SK-N-SH (cell line): ENCODE results near the gene POLE3. TPM values are rescaled to one million over a fixed set of nuclear protein-coding genes. Genes with fewer than 3 reads are reported as not detected.

Experiments
- CTCF ChIA-PET: fragments of 300-600, 350-600 bp; formaldehyde crosslinking; extraction: SDS; loops from one replicate; lab custom pipeline; 2021; lab: Yijun Ruan, JAX
- POLR2A ChIA-PET: fragments of 350-600 bp; sonication (Branson Sonifier 250); formaldehyde crosslinking; extraction: SDS; loops from one replicate; lab custom pipeline; 2020; ENCODE audit warnings: antibody characterized with exemption, inconsistent platforms; lab: Yijun Ruan, JAX
- DNase-seq: peaks from one replicate; pipeline ENCODE4 v3.0.0; 2012
- H2AFZ ChIP-seq: fragments of 200-600 bp; sonication (generic); 2 replicates; pipeline ENCODE4 v1.8.1; 2016; ENCODE audit warnings: antibody characterized with exemption, mild to moderate bottlenecking, low read depth
- H3F3A ChIP-seq: fragments of 200-600 bp; sonication (generic); replicated peaks from 2 replicates; pipeline ENCODE3; 2016; ENCODE audit warnings: antibody characterized with exemption, mild to moderate bottlenecking; ENCODE audit not compliant: insufficient read depth
- H3K27ac ChIP-seq, 2 experiments: fragments of 200-500 bp in 1 of 2; fragments of 200-600 bp in 1 of 2; sonication (Bioruptor generic) in 1 of 2; sonication (generic), shearing (Covaris generic) in 1 of 2; 2 replicates each; pipeline versions ENCODE4 v1.5.1 to v1.6.1; 2014 to 2016; ENCODE audit warnings: low read depth in 2 of 2, inconsistent platforms in 1 of 2, low read length in 1 of 2, mild to moderate bottlenecking in 1 of 2, mixed read lengths in 1 of 2
- H3K27me3 ChIP-seq: fragments of 200-600 bp; sonication (generic), shearing (Covaris generic); 2 replicates; pipeline ENCODE4 v1.6.1; 2016; ENCODE audit warnings: mixed run types; ENCODE audit not compliant: insufficient read depth
- H3K36me3 ChIP-seq, 2 experiments: fragments of 200-500 bp in 1 of 2; fragments of 200-600 bp in 1 of 2; sonication (Bioruptor generic) in 1 of 2; sonication (generic) in 1 of 2; replicated peaks in 1 of 2; 2 replicates each; pipeline versions ENCODE3 to v1.5.1; 2014 to 2016; ENCODE audit warnings: low read length in 1 of 2, mild to moderate bottlenecking in 1 of 2; ENCODE audit not compliant: insufficient read depth in 2 of 2, control insufficient read depth in 1 of 2
- H3K4me1 ChIP-seq, 2 experiments: fragments of 200-500 bp in 1 of 2; fragments of 200-600 bp in 1 of 2; sonication (Bioruptor generic) in 1 of 2; sonication (generic), shearing (Covaris generic) in 1 of 2; 2 replicates each; pipeline versions ENCODE4 v1.5.1 to v1.6.1; 2014 to 2016; ENCODE audit warnings: low read depth in 1 of 2, low read length in 1 of 2, mixed run types in 1 of 2; ENCODE audit not compliant: insufficient read depth in 2 of 2, control insufficient read depth in 1 of 2
- H3K4me2 ChIP-seq: fragments of 200-600 bp; sonication (generic), shearing (Covaris generic); 2 replicates; pipeline ENCODE4 v1.6.1; 2017; ENCODE audit warnings: mixed run types
- H3K4me3 ChIP-seq, 2 experiments: fragments of 200-500 bp in 1 of 2; fragments of 200-600 bp in 1 of 2; sonication (Bioruptor generic) in 1 of 2; sonication (generic), shearing (Covaris generic) in 1 of 2; 2 replicates each; pipeline versions ENCODE4 v1.5.1 to v1.8.1; 2014 to 2016; ENCODE audit warnings: low read depth in 2 of 2, inconsistent platforms in 1 of 2, low read length in 1 of 2, mild to moderate bottlenecking in 1 of 2, mixed read lengths in 1 of 2, moderate library complexity in 1 of 2
- H3K79me2 ChIP-seq: fragments of 200-600 bp; sonication (generic); 2 replicates; pipeline ENCODE4 v1.8.1; 2017; ENCODE audit warnings: mild to moderate bottlenecking; ENCODE audit not compliant: insufficient read depth
- H3K9ac ChIP-seq: fragments of 200-600 bp; sonication (generic); 2 replicates; pipeline ENCODE4 v1.6.1; 2017; ENCODE audit warnings: mixed run types
- H3K9me2 ChIP-seq: fragments of 200-600 bp; sonication (generic); 2 replicates; pipeline ENCODE4 v1.6.1; 2017; ENCODE audit warnings: mixed run types
- H3K9me3 ChIP-seq: fragments of 200-600 bp; sonication (generic); 2 replicates; pipeline ENCODE4 v1.6.1; 2017; ENCODE audit warnings: mixed run types, mild to moderate bottlenecking, moderate library complexity
- H4K20me1 ChIP-seq: fragments of 200-600 bp; sonication (generic); 2 replicates; pipeline ENCODE4 v1.6.1; 2017; ENCODE audit warnings: mild to moderate bottlenecking, mixed run types; ENCODE audit not compliant: insufficient read depth
- ELF1 ChIP-seq: IDR thresholded peaks from 2 replicates; pipeline ENCODE4 v1.4.0; 2012
- FOXM1 ChIP-seq: IDR thresholded peaks from 2 replicates; pipeline ENCODE4 v1.4.0; 2012; ENCODE audit warnings: low read depth, mild to moderate bottlenecking
- GABPA ChIP-seq: IDR thresholded peaks from 2 replicates; pipeline ENCODE4 v1.4.0; 2012; ENCODE audit warnings: low read depth, mild to moderate bottlenecking
- GATA2 ChIP-seq: sonication (generic); formaldehyde crosslinking; IDR thresholded peaks from 2 replicates; pipeline ENCODE4 v1.5.0; 2020; ENCODE audit warnings: mild to moderate bottlenecking, missing genetic modification reagents
- JUND ChIP-seq: IDR thresholded peaks from 2 replicates; pipeline ENCODE4 v1.4.0; 2012
- MXI1 ChIP-seq: IDR thresholded peaks from 2 replicates; pipeline ENCODE4 v1.6.1; 2012; ENCODE audit warnings: mild to moderate bottlenecking, low read depth, low read length, improper control_type of control experiment
- NFIC ChIP-seq: IDR thresholded peaks from 2 replicates; pipeline ENCODE4 v1.4.0; 2012; ENCODE audit warnings: borderline replicate concordance
- POLR2AphosphoS5 ChIP-seq: IDR thresholded peaks from 2 replicates; pipeline ENCODE4 v1.6.1; 2012; ENCODE audit warnings: low read depth, low read length
- RCOR1 ChIP-seq: fragments of 150-350 bp; IDR thresholded peaks from 2 replicates; pipeline ENCODE4 v1.6.1; 2017; ENCODE audit warnings: antibody characterized with exemption, low read length
- RFX5 ChIP-seq: IDR thresholded peaks from 2 replicates; pipeline ENCODE4 v1.6.1; 2012; ENCODE audit warnings: mild to moderate bottlenecking, improper control_type of control experiment, low read length
- RXRA ChIP-seq: IDR thresholded peaks from 2 replicates; pipeline ENCODE4 v1.4.0; 2012; ENCODE audit warnings: low read depth, mild to moderate bottlenecking, borderline replicate concordance
- SIN3A ChIP-seq: IDR thresholded peaks from 2 replicates; pipeline ENCODE4 v1.6.1; 2012; ENCODE audit warnings: low read depth, mild to moderate bottlenecking, low read length, moderate library complexity, borderline replicate concordance
- SMC3 ChIP-seq: IDR thresholded peaks from 2 replicates; pipeline ENCODE4 v1.6.1; 2012; ENCODE audit warnings: low read depth, low read length, improper control_type of control experiment
- TEAD4 ChIP-seq: IDR thresholded peaks from 2 replicates; pipeline ENCODE4 v1.4.0; 2012; ENCODE audit warnings: mild to moderate bottlenecking, borderline replicate concordance; ENCODE audit not compliant: insufficient read depth
- WGBS: methylation state at CpG from one replicate; pipeline ENCODE4 v1.1.6; 2017; ENCODE audit warnings: low lambda C conversion rate; 5-methylcytosine and 5-hydroxymethylcytosine counted together
- polyA plus RNA-seq, 3 experiments: library from polyadenylated mRNA; depleted of rRNA; stranded (reverse); fragments of >200 nt; gene quantifications; 2 replicates each; pipeline ENCODE4 v1.2.3, GENCODE V29; 2012
- TF ChIP-seq, protein P1 (sequence below): IDR thresholded peaks from 2 replicates; pipeline ENCODE4; 2012
- TF ChIP-seq, protein P2 (sequence below): fragments of 150-350 bp; IDR thresholded peaks from 2 replicates; pipeline ENCODE4 v1.6.1; 2016; ENCODE audit warnings: mild to moderate bottlenecking, low read depth, low read length
- TF ChIP-seq, protein P3 (sequence below): fragments of 200-600 bp; sonication (generic); IDR thresholded peaks from 2 replicates; pipeline ENCODE4 v1.6.1; 2017; ENCODE audit warnings: antibody characterized with exemption, mild to moderate bottlenecking, moderate library complexity
- TF ChIP-seq, protein P4 (sequence below): IDR thresholded peaks from 2 replicates; pipeline ENCODE4 v1.4.0; 2012; ENCODE audit warnings: low read depth, borderline replicate concordance

Gene POLE3
- polyA plus RNA-seq, 1 of the 3 experiments (the other 2 are of a cell fraction), result 40.1 TPM

DNA sequence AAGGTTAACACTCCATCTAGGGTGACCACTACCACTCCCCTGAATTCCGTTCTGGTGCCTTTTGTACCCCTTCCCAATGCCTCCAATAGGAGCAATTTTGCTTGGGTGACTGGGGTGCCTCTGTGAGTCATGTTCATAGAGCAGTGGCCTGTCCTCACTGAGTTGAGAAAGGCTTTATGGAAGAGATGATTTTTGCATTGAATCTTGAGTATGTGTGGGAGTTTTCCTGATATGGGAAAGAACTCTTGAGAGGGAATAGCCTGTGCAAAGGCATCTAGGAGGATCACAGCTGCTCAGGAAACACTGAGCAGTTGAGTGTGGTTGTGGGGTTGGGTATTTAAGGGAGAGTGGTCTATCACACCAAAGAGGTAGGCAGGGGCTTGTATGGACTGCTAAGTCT, 16.2 kb upstream of the POLE3 start:
- WGBS, result 33% methylated on average over 1 of the region's 1 CpG
- H3K36me3 ChIP-seq, result no peaks in the 10 kb centered on the region
- no peak overlapping the region for H2AFZ ChIP-seq
- H3K9me3 ChIP-seq, result no peaks in the 10 kb centered on the region
- H3K9ac ChIP-seq, result no peak overlapping the region
- ChIA-PET POLR2A (no interaction called here), CTCF (interaction anchor here (1.4 to 1.9 kb wide), 2 partner anchors 19 to 165 kb away, joined by 4 to 9 read pairs; no protein-coding TSS in a partner anchor)
- TF ChIP-seq GATA2, result no peak
- no peak for TF ChIP-seq RXRA
- TF ChIP-seq GABPA, result no peak
- H3K27ac ChIP-seq, result no peak overlapping the region
- no peaks in the 10 kb centered on the region for H3F3A ChIP-seq
- no peaks in the 10 kb centered on the region for H3K79me2 ChIP-seq
- no peaks in the 10 kb centered on the region for H4K20me1 ChIP-seq
- no peak for DNase-seq
- H3K4me3 ChIP-seq, result no peak overlapping the region
- H3K4me1 ChIP-seq, result no peaks in the 10 kb centered on the region
- H3K4me2 ChIP-seq, result no peak overlapping the region
- no peaks in the 10 kb centered on the region for H3K9me2 ChIP-seq
- H3K27me3 ChIP-seq, result peaks cover 6% of the 10 kb centered on the region; the same call in 1 of the 2 replicates

DNA sequence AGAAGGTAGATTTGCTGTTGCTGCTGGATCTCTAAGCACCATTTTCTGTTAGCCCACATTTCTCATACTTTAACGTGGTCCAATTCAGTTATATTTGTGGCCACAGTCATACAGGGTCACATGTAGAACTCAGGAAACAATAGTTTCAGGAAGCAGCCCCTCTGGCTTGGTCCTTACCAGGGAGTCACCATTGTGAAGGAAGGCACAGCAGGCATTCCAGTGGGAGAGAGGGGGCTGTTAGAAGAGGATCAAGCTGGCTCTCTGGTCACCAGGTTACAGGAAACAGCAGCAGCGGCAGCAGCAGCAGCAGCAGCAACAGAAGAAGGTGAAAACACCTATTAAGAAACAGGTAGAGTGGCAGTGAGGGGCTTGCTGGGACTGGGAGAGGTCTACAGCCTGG, 14.6 kb upstream of the POLE3 start:
- TF ChIP-seq, protein P1, sequence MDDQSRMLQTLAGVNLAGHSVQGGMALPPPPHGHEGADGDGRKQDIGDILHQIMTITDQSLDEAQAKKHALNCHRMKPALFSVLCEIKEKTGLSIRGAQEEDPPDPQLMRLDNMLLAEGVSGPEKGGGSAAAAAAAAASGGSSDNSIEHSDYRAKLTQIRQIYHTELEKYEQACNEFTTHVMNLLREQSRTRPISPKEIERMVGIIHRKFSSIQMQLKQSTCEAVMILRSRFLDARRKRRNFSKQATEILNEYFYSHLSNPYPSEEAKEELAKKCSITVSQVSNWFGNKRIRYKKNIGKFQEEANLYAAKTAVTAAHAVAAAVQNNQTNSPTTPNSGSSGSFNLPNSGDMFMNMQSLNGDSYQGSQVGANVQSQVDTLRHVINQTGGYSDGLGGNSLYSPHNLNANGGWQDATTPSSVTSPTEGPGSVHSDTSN, result no peak
- TF ChIP-seq SIN3A, result no peak
- no peak for TF ChIP-seq MXI1
- TF ChIP-seq POLR2AphosphoS5, result no peak
- no peak for TF ChIP-seq RCOR1
- TF ChIP-seq RFX5, result no peak
- TF ChIP-seq GABPA, result no peak
- TF ChIP-seq FOXM1, result no peak
- no peak for TF ChIP-seq NFIC
- TF ChIP-seq, protein P2, sequence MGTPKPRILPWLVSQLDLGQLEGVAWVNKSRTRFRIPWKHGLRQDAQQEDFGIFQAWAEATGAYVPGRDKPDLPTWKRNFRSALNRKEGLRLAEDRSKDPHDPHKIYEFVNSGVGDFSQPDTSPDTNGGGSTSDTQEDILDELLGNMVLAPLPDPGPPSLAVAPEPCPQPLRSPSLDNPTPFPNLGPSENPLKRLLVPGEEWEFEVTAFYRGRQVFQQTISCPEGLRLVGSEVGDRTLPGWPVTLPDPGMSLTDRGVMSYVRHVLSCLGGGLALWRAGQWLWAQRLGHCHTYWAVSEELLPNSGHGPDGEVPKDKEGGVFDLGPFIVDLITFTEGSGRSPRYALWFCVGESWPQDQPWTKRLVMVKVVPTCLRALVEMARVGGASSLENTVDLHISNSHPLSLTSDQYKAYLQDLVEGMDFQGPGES, result no peak
- no peak for TF ChIP-seq GATA2
- TF ChIP-seq TEAD4, result no peak
- TF ChIP-seq, protein P3, sequence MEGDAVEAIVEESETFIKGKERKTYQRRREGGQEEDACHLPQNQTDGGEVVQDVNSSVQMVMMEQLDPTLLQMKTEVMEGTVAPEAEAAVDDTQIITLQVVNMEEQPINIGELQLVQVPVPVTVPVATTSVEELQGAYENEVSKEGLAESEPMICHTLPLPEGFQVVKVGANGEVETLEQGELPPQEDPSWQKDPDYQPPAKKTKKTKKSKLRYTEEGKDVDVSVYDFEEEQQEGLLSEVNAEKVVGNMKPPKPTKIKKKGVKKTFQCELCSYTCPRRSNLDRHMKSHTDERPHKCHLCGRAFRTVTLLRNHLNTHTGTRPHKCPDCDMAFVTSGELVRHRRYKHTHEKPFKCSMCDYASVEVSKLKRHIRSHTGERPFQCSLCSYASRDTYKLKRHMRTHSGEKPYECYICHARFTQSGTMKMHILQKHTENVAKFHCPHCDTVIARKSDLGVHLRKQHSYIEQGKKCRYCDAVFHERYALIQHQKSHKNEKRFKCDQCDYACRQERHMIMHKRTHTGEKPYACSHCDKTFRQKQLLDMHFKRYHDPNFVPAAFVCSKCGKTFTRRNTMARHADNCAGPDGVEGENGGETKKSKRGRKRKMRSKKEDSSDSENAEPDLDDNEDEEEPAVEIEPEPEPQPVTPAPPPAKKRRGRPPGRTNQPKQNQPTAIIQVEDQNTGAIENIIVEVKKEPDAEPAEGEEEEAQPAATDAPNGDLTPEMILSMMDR, result no peak
- TF ChIP-seq SMC3, result no peak
- TF ChIP-seq, protein P4, sequence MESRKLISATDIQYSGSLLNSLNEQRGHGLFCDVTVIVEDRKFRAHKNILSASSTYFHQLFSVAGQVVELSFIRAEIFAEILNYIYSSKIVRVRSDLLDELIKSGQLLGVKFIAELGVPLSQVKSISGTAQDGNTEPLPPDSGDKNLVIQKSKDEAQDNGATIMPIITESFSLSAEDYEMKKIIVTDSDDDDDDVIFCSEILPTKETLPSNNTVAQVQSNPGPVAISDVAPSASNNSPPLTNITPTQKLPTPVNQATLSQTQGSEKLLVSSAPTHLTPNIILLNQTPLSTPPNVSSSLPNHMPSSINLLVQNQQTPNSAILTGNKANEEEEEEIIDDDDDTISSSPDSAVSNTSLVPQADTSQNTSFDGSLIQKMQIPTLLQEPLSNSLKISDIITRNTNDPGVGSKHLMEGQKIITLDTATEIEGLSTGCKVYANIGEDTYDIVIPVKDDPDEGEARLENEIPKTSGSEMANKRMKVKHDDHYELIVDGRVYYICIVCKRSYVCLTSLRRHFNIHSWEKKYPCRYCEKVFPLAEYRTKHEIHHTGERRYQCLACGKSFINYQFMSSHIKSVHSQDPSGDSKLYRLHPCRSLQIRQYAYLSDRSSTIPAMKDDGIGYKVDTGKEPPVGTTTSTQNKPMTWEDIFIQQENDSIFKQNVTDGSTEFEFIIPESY, result no peak
- no peak for TF ChIP-seq JUND
- no peak for TF ChIP-seq ELF1
- TF ChIP-seq, all 33 proteins: peak for 0
- POLR2A ChIA-PET, result no interaction called here

More for the DNA sequence above, 14.6 kb upstream of the POLE3 start:
- Histone ChIP-seq H3K4me1 (no peaks in the 10 kb centered on the region), H2AFZ (no peak overlapping the region), H3K4me3 (no peak overlapping the region), H3K4me2 (no peak overlapping the region), H3K9me3 (no peaks in the 10 kb centered on the region), H3K27ac (no peak overlapping the region), H3K36me3 (no peaks in the 10 kb centered on the region), H3K27me3 (peaks cover 6% of the 10 kb centered on the region; the same call in 1 of the 2 replicates), H3K9ac (no peak overlapping the region), H4K20me1 (no peaks in the 10 kb centered on the region), H3K9me2 (no peaks in the 10 kb centered on the region), H3F3A (no peaks in the 10 kb centered on the region), H3K79me2 (no peaks in the 10 kb centered on the region)
- DNase-seq, result no peak
- WGBS, result 47% methylated on average over 2 of the region's 2 CpGs
- CTCF ChIA-PET, result interaction anchor here (1.0 to 2.2 kb wide), 3 partner anchors 21 to 231 kb away, joined by 3 to 9 read pairs (median 6); no protein-coding TSS in a partner anchor
